Measurements from ENCODE around the gene LSAMP. TPM values are rescaled to one million over a fixed set of nuclear protein-coding genes. Genes with fewer than 3 reads are reported as not detected.

Gene LSAMP
- total and polyA plus RNA-seq, 3 donors from 2014 or later, result 3.1 to 10.3 (median 9.1) TPM

- intact Hi-C loops (cut with DNase I; ENCODE audit: low total_unique reads), result no loop called here
Measured at GRCh38 chr3:116464276-116464798, 19.1 kb upstream of the LSAMP start.

GRCh38 chr3:116453666-116454346 lies 8.5 kb upstream of the LSAMP start:
- no peaks in the 10 kb centered on the region for H3K4me1 ChIP-seq
- no peaks in the 10 kb centered on the region for H3K36me3 ChIP-seq (ENCODE audit: low read depth, missing control alignments)
- no peaks in the 10 kb centered on the region for H3K27me3 ChIP-seq
- TF ChIP-seq POLR2A (IDR thresholded peaks at IDR 0.05) (no peak), CTCF (IDR thresholded peaks at IDR 0.05) (no peak)
- 69 to 74% methylated on average over 1 of the region's 1 CpG for WGBS, 2 donors
- no peak for DNase-seq
- no peak overlapping the region for H3K27ac ChIP-seq
- no peaks in the 10 kb centered on the region for H3K9me3 ChIP-seq
- H3K4me3 ChIP-seq, result no peak overlapping the region
- intact Hi-C loops (cut with DNase I; ENCODE audit: low total_unique reads), result no loop called here

More at GRCh38 chr3:116464276-116464798, 19.1 kb upstream of the LSAMP start:
- no peaks in the 10 kb centered on the region for H3K4me1 ChIP-seq
- H3K9me3 ChIP-seq, result no peaks in the 10 kb centered on the region
- no peak overlapping the region for H3K27ac ChIP-seq
- H3K27me3 ChIP-seq, result no peaks in the 10 kb centered on the region
- WGBS, 2 donors, result 63 to 68% methylated on average over 1 of the region's 1 CpG
- H3K4me3 ChIP-seq, result no peak overlapping the region
- DNase-seq, result no peak
- no peak for TF ChIP-seq CTCF (IDR thresholded peaks at IDR 0.05)
- no peak for TF ChIP-seq POLR2A (IDR thresholded peaks at IDR 0.05)
- H3K36me3 ChIP-seq (ENCODE audit: low read depth, missing control alignments), result no peaks in the 10 kb centered on the region

DNA sequence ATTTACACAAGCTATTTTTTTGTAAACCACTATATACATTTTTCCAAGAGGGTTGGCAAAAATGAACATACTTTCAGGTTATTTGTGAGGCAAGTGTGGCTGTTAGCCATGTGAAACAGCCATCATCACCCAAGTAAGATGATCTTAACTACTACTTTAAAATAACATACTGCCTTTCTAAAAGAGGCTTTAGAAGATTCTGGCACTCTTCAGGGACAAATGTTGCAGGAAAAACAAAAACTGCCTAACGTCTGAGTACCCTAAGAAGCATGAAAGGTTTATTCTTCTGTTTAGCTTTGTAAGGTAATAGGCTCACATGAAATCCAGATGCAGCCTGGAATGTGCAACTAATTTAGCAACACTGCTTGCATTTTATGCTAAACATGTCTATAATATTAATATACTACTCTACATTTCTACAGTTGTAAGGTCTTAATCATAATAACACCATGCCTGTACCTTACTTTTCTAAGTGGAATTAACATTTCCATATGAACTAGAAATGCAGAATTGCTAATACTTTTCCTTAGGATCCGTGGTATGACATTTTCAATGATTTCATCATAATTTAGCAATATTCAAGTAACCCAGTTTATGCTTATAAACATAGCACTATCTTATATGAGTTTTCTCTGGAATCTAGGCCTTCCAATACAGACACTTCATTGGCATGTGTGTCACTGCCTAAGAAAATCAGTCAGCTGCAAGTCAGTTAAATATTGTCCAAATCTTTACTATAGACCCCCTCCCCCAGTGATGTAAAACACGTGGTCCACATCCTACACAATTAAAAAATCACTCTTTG lies 4.5 kb upstream of the LSAMP start:
- intact Hi-C loops (cut with DNase I; ENCODE audit: low total_unique reads), result no loop called here

GRCh38 chr3:116445990-116446389 lies 703 bp upstream of the LSAMP start:
- DNase-seq, result no peak
- Histone ChIP-seq H3K27me3 (no peaks in the 10 kb centered on the region), H3K4me1 (peaks cover 2% of the 10 kb centered on the region), H3K27ac (no peak overlapping the region), H3K9me3 (no peaks in the 10 kb centered on the region), H3K36me3 (ENCODE audit: low read depth, missing control alignments) (no peaks in the 10 kb centered on the region), H3K4me3 (no peak overlapping the region)
- WGBS, 2 donors, result 46 to 49% methylated on average over 2 of the region's 2 CpGs
- intact Hi-C loops (cut with DNase I; ENCODE audit: low total_unique reads), result no loop called here
- no peak for TF ChIP-seq CTCF (IDR thresholded peaks at IDR 0.05)
- no peak for TF ChIP-seq POLR2A (IDR thresholded peaks at IDR 0.05)

More for the DNA sequence above, 4.5 kb upstream of the LSAMP start:
- no peak overlapping the region for H3K27ac ChIP-seq
- 62 to 65% methylated on average over 3 of the region's 3 CpGs for WGBS, 2 donors
- no peaks in the 10 kb centered on the region for H3K36me3 ChIP-seq (ENCODE audit: low read depth, missing control alignments)
- no peak for DNase-seq
- peaks cover 2% of the 10 kb centered on the region for H3K4me1 ChIP-seq
- H3K9me3 ChIP-seq, result no peaks in the 10 kb centered on the region
- no peak overlapping the region for H3K4me3 ChIP-seq
- no peaks in the 10 kb centered on the region for H3K27me3 ChIP-seq
- no peak for TF ChIP-seq CTCF (IDR thresholded peaks at IDR 0.05)
- no peak for TF ChIP-seq POLR2A (IDR thresholded peaks at IDR 0.05)
